GM12891 (cell line): ENCODE results near the gene KAZN.

ENCODE experiments used
- POLR2A ChIP-seq: IDR thresholded peaks from 2 replicates; pipeline ENCODE4 v1.6.1; 2011; ENCODE audit warnings: low read depth, low read length, control low read depth
- POLR2AphosphoS5 ChIP-seq: IDR thresholded peaks from 2 replicates; pipeline ENCODE4 v1.6.1; 2011; ENCODE audit warnings: low read depth, low read length, control low read depth
- SPI1 ChIP-seq: IDR thresholded peaks from 2 replicates; pipeline ENCODE4 v1.6.1; 2011; ENCODE audit warnings: low read depth, low read length, control low read depth
- TAF1 ChIP-seq: IDR thresholded peaks from 2 replicates; pipeline ENCODE4 v1.6.1; 2011; ENCODE audit warnings: low read depth, low read length, control low read depth

DNA sequence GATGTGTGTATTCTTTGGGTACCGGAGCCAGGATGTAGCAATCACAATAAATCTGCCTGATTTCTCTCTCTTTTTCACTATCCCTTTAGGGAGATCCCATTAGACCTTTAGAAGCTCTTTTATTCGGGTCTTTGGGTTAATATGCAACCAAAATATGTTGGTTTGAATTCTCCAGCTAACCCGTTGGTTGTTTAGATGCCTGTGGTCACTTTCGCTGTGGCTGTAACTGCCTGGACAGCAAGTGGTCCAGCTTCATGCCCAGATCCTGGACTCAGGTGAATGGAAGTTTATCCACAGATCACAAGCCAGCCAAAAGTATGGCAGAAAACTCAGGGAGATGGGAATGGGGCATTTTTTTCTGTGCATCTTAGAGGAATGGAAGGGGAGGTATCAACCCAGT lies 12.3 kb downstream of the KAZN start:
- TF ChIP-seq POLR2A (no peak), TAF1 (no peak), POLR2AphosphoS5 (no peak), SPI1 (no peak)
